Measurements from ENCODE around the gene RGS17.

RGS17 gene

GRCh38 chr6:153069897-153070296 is 61.2 kb downstream of the RGS17 start:
- no peak overlapping the region for H3K4me3 ChIP-seq (ENCODE audit: low read depth, low read length)
- no peak for TF ChIP-seq CTCF (IDR thresholded peaks at IDR 0.05; ENCODE audit: low read depth, low read length)

- TF ChIP-seq CTCF (IDR thresholded peaks at IDR 0.05; ENCODE audit: low read depth, low read length), result no peak
- H3K4me3 ChIP-seq (ENCODE audit: low read depth, low read length), result no peak overlapping the region
These were observed 65.9 kb downstream of the RGS17 start for GRCh38 chr6:153065222-153065621.

- TF ChIP-seq CTCF (IDR thresholded peaks at IDR 0.05; ENCODE audit: low read depth, low read length), result no peak
- H3K4me3 ChIP-seq (ENCODE audit: low read depth, low read length), result no peak overlapping the region
These were observed 67.1 kb downstream of the RGS17 start for GRCh38 chr6:153063936-153064335.

GRCh38 chr6:153062516-153062915 is 68.6 kb downstream of the RGS17 start:
- no peak for TF ChIP-seq CTCF (IDR thresholded peaks at IDR 0.05; ENCODE audit: low read depth, low read length)
- no peak overlapping the region for H3K4me3 ChIP-seq (ENCODE audit: low read depth, low read length)

GRCh38 chr6:153059757-153060156 is 71.3 kb downstream of the RGS17 start:
- no peak for TF ChIP-seq CTCF (IDR thresholded peaks at IDR 0.05; ENCODE audit: low read depth, low read length)
- H3K4me3 ChIP-seq (ENCODE audit: low read depth, low read length), result no peak overlapping the region

- no peak overlapping the region for H3K4me3 ChIP-seq (ENCODE audit: low read depth, low read length)
- TF ChIP-seq CTCF (IDR thresholded peaks at IDR 0.05; ENCODE audit: low read depth, low read length), result no peak
These were observed 71.8 kb downstream of the RGS17 start for GRCh38 chr6:153059311-153059710.

- no peak for TF ChIP-seq CTCF (IDR thresholded peaks at IDR 0.05; ENCODE audit: low read depth, low read length)
- H3K4me3 ChIP-seq (ENCODE audit: low read depth, low read length), result no peak overlapping the region
These were observed 72.2 kb downstream of the RGS17 start for GRCh38 chr6:153058909-153059308.
